Coronary artery (tissue), 2 donors: ENCODE measurements around the gene ISY1.
A peak's percentile ranks its signal among the peaks of the same experiment; 100 is the strongest.

Experiments
- DNase-seq: peaks from one replicate; pipeline ENCODE4 v3.0.0-alpha.2; 2017; ENCODE audit warnings: low spot score
- H3K27ac ChIP-seq, 2 donors: fragments of 200-600 bp; sonication (generic); one replicate each; pipeline ENCODE4 v1.5.1; 2016 to 2019
- H3K4me3 ChIP-seq: fragments of 200-600 bp; sonication (generic); 2 replicates; pipeline ENCODE4 v1.5.1; 2016; ENCODE audit warnings: mild to moderate bottlenecking, moderate library complexity
- TF ChIP-seq, protein P1 (sequence below): fragments of 200-600 bp; sonication (generic); IDR thresholded peaks from one replicate; pipeline ENCODE4 v1.5.1; 2019; ENCODE audit warnings: antibody characterized with exemption

Gene ISY1

GRCh38 chr3:129132097-129132866, 28.6 kb downstream of the ISY1 start:
- no peak for DNase-seq
- TF ChIP-seq, protein P1, sequence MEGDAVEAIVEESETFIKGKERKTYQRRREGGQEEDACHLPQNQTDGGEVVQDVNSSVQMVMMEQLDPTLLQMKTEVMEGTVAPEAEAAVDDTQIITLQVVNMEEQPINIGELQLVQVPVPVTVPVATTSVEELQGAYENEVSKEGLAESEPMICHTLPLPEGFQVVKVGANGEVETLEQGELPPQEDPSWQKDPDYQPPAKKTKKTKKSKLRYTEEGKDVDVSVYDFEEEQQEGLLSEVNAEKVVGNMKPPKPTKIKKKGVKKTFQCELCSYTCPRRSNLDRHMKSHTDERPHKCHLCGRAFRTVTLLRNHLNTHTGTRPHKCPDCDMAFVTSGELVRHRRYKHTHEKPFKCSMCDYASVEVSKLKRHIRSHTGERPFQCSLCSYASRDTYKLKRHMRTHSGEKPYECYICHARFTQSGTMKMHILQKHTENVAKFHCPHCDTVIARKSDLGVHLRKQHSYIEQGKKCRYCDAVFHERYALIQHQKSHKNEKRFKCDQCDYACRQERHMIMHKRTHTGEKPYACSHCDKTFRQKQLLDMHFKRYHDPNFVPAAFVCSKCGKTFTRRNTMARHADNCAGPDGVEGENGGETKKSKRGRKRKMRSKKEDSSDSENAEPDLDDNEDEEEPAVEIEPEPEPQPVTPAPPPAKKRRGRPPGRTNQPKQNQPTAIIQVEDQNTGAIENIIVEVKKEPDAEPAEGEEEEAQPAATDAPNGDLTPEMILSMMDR: no peak
- Histone ChIP-seq H3K27ac (no peak overlapping the region), H3K4me3 (no peak overlapping the region)

- DNase-seq: no peak
- Histone ChIP-seq H3K4me3 (no peak overlapping the region), H3K27ac (no peak overlapping the region)
- TF ChIP-seq, protein P1: no peak
Observed at GRCh38 chr3:129131465-129132088, 29.3 kb downstream of the ISY1 start.

DNA sequence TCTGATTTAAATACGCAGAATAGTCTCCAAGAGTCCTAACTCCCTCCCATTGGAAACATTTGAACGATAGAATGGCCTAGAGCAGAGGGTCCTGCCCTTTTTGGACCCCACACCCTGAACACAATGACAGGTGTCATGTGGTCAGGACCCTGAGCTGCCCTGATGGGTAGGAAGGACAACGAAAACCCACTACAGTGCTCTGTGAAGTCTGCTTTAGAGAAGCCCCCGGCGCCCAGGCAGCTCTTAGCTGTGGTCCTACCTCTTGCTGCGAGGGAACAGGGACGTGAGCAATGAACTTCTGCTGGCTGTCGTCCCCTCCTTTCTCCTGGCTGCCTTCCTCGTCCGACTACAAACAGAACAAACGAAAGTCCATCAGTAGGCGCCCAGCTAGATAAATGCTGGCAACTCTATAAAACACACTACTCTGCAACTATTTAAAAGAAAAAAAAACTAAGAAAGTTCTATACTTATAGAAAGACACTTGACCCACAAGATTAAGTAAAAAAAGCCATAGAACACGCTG, 30.5 kb downstream of the ISY1 start:
- H3K4me3 ChIP-seq: no peak overlapping the region
- no peak overlapping the region for H3K27ac ChIP-seq
- DNase-seq: no peak
- TF ChIP-seq, protein P1: no peak

- H3K27ac ChIP-seq: no peak overlapping the region
- TF ChIP-seq, protein P1: no peak
- no peak overlapping the region for H3K4me3 ChIP-seq
- DNase-seq: no peak
Observed at GRCh38 chr3:129128357-129129155, 32.3 kb downstream of the ISY1 start.

- DNase-seq: no peak
- no peak overlapping the region for H3K4me3 ChIP-seq
- no peak overlapping the region for H3K27ac ChIP-seq
- TF ChIP-seq, protein P1: no peak
Observed at GRCh38 chr3:129126726-129127280, 34.1 kb downstream of the ISY1 start.

DNA sequence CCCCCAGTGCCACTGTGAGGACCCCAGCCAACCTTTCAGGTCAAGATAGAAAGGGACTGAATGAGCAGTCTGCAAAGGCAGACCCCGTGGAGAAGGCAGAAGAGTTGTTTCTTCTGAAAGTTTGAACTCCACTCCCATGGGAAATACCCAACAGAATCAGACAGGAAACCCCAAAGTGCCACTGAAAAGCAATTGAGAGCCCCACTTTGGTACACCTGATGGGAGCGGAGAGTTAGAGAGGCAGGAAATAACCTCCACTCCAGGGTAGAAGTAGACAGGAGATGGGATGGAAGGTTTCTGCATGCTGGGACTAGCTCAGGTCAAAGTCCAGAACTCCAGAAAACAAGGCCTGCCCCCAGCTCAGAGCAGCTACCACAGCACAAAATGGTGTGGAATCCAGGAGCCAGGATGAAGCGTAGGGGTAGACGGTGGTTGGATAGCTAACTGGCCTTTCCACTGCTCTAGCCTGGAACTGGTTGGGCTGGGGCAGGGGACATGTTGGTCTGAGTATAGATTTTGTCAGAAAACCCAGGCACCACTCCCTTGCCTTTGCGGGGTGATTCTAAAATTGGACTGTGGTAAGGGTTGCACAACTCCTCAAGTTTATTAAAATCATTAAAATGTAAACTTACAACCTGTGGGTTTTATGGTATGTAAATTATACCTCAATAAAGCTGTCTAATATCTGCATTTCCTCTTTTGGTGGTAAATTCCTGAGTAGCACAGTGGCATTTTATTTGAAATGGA, 37.4 kb downstream of the ISY1 start:
- Histone ChIP-seq H3K4me3 (no peak overlapping the region), H3K27ac (peak overlapping the region in 1 of 2 donors; percentile 99)
- DNase-seq: no peak
- TF ChIP-seq, protein P1: no peak
